CD14-positive monocyte (primary cell): ENCODE measurements around the gene LIF. TPM values are rescaled to one million over a fixed set of nuclear protein-coding genes. Genes with fewer than 3 reads are reported as not detected.

Experiments used
- DNase-seq, 3 donors: peaks; one replicate each; pipeline ENCODE4 v3.0.0-alpha.2; 2011 to 2022
- H2AFZ ChIP-seq: 2 replicates; pipeline ENCODE4 v1.6.0; 2012; ENCODE audit warnings: mild to moderate bottlenecking, low read depth, low read length, inconsistent platforms; ENCODE audit not compliant: insufficient read depth, poor library complexity, severe bottlenecking
- H3K27ac ChIP-seq, 2 donors: 1 replicate in 1 of 2; 2 replicates in 1 of 2; pipeline ENCODE4 v1.5.1; 2012 to 2013; ENCODE audit warnings: low read length in 2 of 2, control low read depth in 1 of 2, inconsistent platforms in 1 of 2, low read depth in 1 of 2, mild to moderate bottlenecking in 1 of 2
- H3K27me3 ChIP-seq, 2 donors: one replicate each; pipeline versions ENCODE4 v1.6.0 to v1.6.1; 2011 to 2013; ENCODE audit warnings: low read length in 2 of 2; ENCODE audit not compliant: control insufficient read depth in 2 of 2, insufficient read depth in 2 of 2
- H3K36me3 ChIP-seq, 2 donors: replicated peaks in 1 of 2; 1 replicate in 1 of 2; 2 replicates in 1 of 2; pipeline versions ENCODE4 v1.5.1 to v1.6.1; 2012 to 2013; ENCODE audit warnings: low read length in 2 of 2, control low read depth in 1 of 2, inconsistent platforms in 1 of 2, mild to moderate bottlenecking in 1 of 2; ENCODE audit not compliant: insufficient read depth in 2 of 2, control insufficient read depth in 1 of 2
- H3K4me1 ChIP-seq, 2 donors: 1 replicate in 1 of 2; 2 replicates in 1 of 2; pipeline versions ENCODE4 v1.5.1 to v1.6.1; 2012 to 2013; ENCODE audit warnings: low read length in 2 of 2, control low read depth in 1 of 2, inconsistent platforms in 1 of 2, mild to moderate bottlenecking in 1 of 2, moderate library complexity in 1 of 2; ENCODE audit not compliant: insufficient read depth in 2 of 2, control insufficient read depth in 1 of 2
- H3K4me2 ChIP-seq: replicated peaks from 2 replicates; pipeline ENCODE3; 2012; ENCODE audit warnings: low read length, moderate library complexity, mild to moderate bottlenecking; ENCODE audit not compliant: poor library complexity, severe bottlenecking; ENCODE audit errors: extremely low read depth
- H3K4me3 ChIP-seq, 3 experiments: fragments of 200-600 bp in 1 of 3; sonication (generic) in 1 of 3; replicated peaks in 1 of 3; 1 replicate in 2 of 3; 2 replicates in 1 of 3; pipeline ENCODE4 v1.5.1; 2011 to 2013; ENCODE audit warnings: low read length in 3 of 3, mild to moderate bottlenecking in 3 of 3, control low read depth in 2 of 3, low read depth in 2 of 3, inconsistent platforms in 1 of 3, moderate library complexity in 1 of 3
- H3K79me2 ChIP-seq: 2 replicates; pipeline ENCODE4 v1.6.0; 2012; ENCODE audit warnings: mild to moderate bottlenecking, control low read depth, inconsistent platforms, low read length, moderate library complexity; ENCODE audit not compliant: insufficient read depth
- H3K9ac ChIP-seq: 2 replicates; pipeline ENCODE4 v1.6.0; 2017; ENCODE audit warnings: low read length, mild to moderate bottlenecking; ENCODE audit not compliant: insufficient read depth, poor library complexity, severe bottlenecking
- H3K9me3 ChIP-seq, 2 donors: replicated peaks in 1 of 2; 1 replicate in 1 of 2; 2 replicates in 1 of 2; pipeline versions ENCODE4 v1.5.1 to v1.6.1; 2012 to 2013; ENCODE audit warnings: low read length in 2 of 2, control low read depth in 1 of 2; ENCODE audit not compliant: control insufficient read depth in 1 of 2, insufficient read depth in 1 of 2
- H4K20me1 ChIP-seq: 2 replicates; pipeline ENCODE4 v1.6.0; 2012; ENCODE audit warnings: mild to moderate bottlenecking, low read length, control low read depth, moderate library complexity; ENCODE audit not compliant: insufficient read depth
- H3K27ac Mint-ChIP-seq, 7 donors: one replicate each; pipeline ENCODE4 v1.8.0; 2020; ENCODE audit warnings: mild to moderate bottlenecking in 7 of 7, mixed read lengths in 7 of 7, moderate library complexity in 6 of 7, inconsistent platforms in 2 of 7
- H3K27me3 Mint-ChIP-seq, 3 donors: one replicate each; pipeline ENCODE4 v1.8.0; 2021 to 2022; ENCODE audit warnings: low read depth in 3 of 3, mild to moderate bottlenecking in 3 of 3, mixed read lengths in 3 of 3, moderate library complexity in 3 of 3, inconsistent platforms in 1 of 3
- H3K36me3 Mint-ChIP-seq, 2 donors: one replicate each; pipeline ENCODE4 v1.8.0; 2020; ENCODE audit warnings: mixed read lengths in 2 of 2, inconsistent platforms in 1 of 2, mild to moderate bottlenecking in 1 of 2
- H3K4me1 Mint-ChIP-seq: one replicate; pipeline ENCODE4 v1.8.0; 2020; ENCODE audit warnings: mild to moderate bottlenecking, mixed read lengths
- H3K4me3 Mint-ChIP-seq, 2 donors: one replicate each; pipeline ENCODE4 v1.8.0; 2020; ENCODE audit warnings: mild to moderate bottlenecking in 2 of 2, mixed read lengths in 2 of 2, moderate library complexity in 1 of 2
- H3K9me3 Mint-ChIP-seq, 7 donors: one replicate each; pipeline ENCODE4 v1.8.0; 2020 to 2022; ENCODE audit warnings: mixed read lengths in 7 of 7, mild to moderate bottlenecking in 6 of 7, moderate library complexity in 6 of 7, inconsistent platforms in 2 of 7
- WGBS: methylation state at CpG from one replicate; pipeline ENCODE4 v1.1.5; 2013; ENCODE audit warnings: missing lambda C conversion rate; ENCODE audit not compliant: insufficient coverage; 5-methylcytosine and 5-hydroxymethylcytosine counted together
- intact Hi-C, 2 donors: fragments of 100-400 bp; cut with micrococcal nuclease; formaldehyde crosslinking; loops; one replicate each; pipeline versions ENCODE4 v1.15.0 to v1.15.1; 2023
- polyA plus RNA-seq, 3 donors: library from polyadenylated mRNA; depleted of rRNA in 1 of 3; unstranded in 2 of 3; stranded (reverse) in 1 of 3; fragments of 300-500 nt in 2 of 3; fragments of >200 nt in 1 of 3; fragmentation: Illumina TruSeq in 2 of 3; gene quantifications; 1 replicate in 2 of 3; 2 replicates in 1 of 3; pipeline ENCODE4 v1.2.3, GENCODE V29; 2012 to 2021
- TF ChIP-seq, protein P1 (sequence below): fragments of 200-600 bp; IDR thresholded peaks from one replicate; pipeline ENCODE4 v1.8.0; 2022; ENCODE audit warnings: antibody characterized with exemption, mild to moderate bottlenecking

LIF gene
- polyA plus RNA-seq, 3 donors, result 7.0 TPM; not detected in 2

DNA sequence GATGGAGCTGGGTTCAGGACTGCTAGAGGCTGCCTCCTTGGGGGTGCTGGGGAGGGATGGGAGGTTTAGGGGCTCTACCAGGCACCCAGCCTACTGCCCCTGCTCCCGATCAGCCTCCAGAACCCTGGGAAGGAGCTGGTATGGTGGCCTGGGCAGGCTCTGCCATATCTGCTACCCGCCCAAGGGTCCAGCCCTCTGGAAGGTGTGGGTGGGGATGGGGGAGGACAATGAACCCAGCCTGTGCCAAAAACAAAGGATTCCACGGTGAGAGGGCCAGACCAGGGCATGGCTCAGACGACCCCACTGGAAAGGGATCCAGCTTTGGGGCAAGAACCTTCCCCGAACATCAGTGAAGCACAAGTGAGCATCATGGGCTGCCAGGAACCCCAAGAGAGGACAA is 39.8 kb upstream of the LIF start:
- intact Hi-C loops, result loop anchor here (2.0 to 10.0 kb wide), 6 partner anchors 14 to 182 kb away; partner anchors contain the start of genes RNF215 (in 1 of the 2) and TBC1D10A (in 1 of the 2)
- WGBS, result 92% methylated on average over 5 of the region's 5 CpGs
- Histone ChIP-seq H4K20me1 (no peaks in the 10 kb centered on the region), H3K36me3 (peaks cover 0 to 4% of the 10 kb centered on the region in 2 donors), H3K27ac (no peak overlapping the region), H3K9me3 (no peaks in the 10 kb centered on the region), H3K4me1 (peaks cover 49 to 73% of the 10 kb centered on the region in 2 donors), H3K4me3 (no peak overlapping the region), H3K9ac (no peak overlapping the region), H3K4me2 (no peak overlapping the region), H3K79me2 (no peaks in the 10 kb centered on the region), H2AFZ (no peak overlapping the region), H3K27me3 (no peaks in the 10 kb centered on the region)
- peaks cover 6 to 9% of the 10 kb centered on the region in 2 donors for H3K36me3 Mint-ChIP-seq
- no peak for DNase-seq
- peaks cover 59% of the 10 kb centered on the region for H3K4me1 Mint-ChIP-seq
- peak overlapping the region in 5 of 7 donors; percentile 69 to 81 (median 71) for H3K27ac Mint-ChIP-seq
- no peak overlapping the region for H3K4me3 Mint-ChIP-seq
- peaks cover 0 to 4% (median 2%) of the 10 kb centered on the region in 3 donors for H3K27me3 Mint-ChIP-seq
- H3K9me3 Mint-ChIP-seq, result peaks cover 0 to 4% (median 0%) of the 10 kb centered on the region in 7 donors
- TF ChIP-seq, protein P1, sequence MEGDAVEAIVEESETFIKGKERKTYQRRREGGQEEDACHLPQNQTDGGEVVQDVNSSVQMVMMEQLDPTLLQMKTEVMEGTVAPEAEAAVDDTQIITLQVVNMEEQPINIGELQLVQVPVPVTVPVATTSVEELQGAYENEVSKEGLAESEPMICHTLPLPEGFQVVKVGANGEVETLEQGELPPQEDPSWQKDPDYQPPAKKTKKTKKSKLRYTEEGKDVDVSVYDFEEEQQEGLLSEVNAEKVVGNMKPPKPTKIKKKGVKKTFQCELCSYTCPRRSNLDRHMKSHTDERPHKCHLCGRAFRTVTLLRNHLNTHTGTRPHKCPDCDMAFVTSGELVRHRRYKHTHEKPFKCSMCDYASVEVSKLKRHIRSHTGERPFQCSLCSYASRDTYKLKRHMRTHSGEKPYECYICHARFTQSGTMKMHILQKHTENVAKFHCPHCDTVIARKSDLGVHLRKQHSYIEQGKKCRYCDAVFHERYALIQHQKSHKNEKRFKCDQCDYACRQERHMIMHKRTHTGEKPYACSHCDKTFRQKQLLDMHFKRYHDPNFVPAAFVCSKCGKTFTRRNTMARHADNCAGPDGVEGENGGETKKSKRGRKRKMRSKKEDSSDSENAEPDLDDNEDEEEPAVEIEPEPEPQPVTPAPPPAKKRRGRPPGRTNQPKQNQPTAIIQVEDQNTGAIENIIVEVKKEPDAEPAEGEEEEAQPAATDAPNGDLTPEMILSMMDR, result no peak

DNA sequence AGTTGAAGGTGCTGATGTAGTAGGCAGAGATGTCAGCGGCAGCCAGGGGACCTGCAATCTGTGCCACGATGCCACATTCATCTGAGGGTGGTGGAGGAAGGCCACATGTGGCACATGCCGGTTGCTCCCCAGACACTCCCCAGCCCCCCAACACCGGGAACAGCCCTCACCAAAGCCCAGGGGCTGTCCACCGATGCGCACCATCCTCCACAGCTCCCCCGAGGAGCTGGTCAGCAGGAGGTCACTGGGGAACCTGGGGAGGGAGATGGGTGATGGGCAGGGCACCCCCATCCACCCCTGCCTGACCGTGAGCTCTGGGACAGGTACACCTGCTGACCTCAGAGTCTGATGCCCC is 39.3 kb upstream of the LIF start:
- DNase-seq, result no peak
- no peaks in the 10 kb centered on the region for H3K27me3 ChIP-seq
- H3K9me3 ChIP-seq, result no peaks in the 10 kb centered on the region
- no peak overlapping the region for H3K4me3 ChIP-seq
- WGBS, result 92% methylated on average over 2 of the region's 8 CpGs
- Mint-ChIP-seq H3K9me3 (peaks cover 0 to 4% (median 0%) of the 10 kb centered on the region in 7 donors), H3K36me3 (peaks cover 4 to 9% of the 10 kb centered on the region in 2 donors), H3K27ac (peak overlapping the region in 3 of 7 donors; percentile 25 to 40 (median 40)), H3K4me3 (no peak overlapping the region), H3K4me1 (peaks cover 62% of the 10 kb centered on the region), H3K27me3 (peaks cover 0 to 4% (median 2%) of the 10 kb centered on the region in 3 donors)
- H3K4me2 ChIP-seq, result no peak overlapping the region
- no peak overlapping the region for H3K9ac ChIP-seq
- H3K79me2 ChIP-seq, result no peaks in the 10 kb centered on the region
- intact Hi-C loops, result loop anchor here (2.0 to 10.0 kb wide), 6 partner anchors 13 to 181 kb away; partner anchors contain the start of genes RNF215 (in 1 of the 2) and TBC1D10A (in 1 of the 2)
- H2AFZ ChIP-seq, result no peak overlapping the region
- H3K36me3 ChIP-seq, result no peaks in the 10 kb centered on the region
- H4K20me1 ChIP-seq, result no peaks in the 10 kb centered on the region
- no peak overlapping the region for H3K27ac ChIP-seq
- peaks cover 49 to 73% of the 10 kb centered on the region in 2 donors for H3K4me1 ChIP-seq
- TF ChIP-seq, protein P1, result no peak
